Left hindlimb (tissue), 1 donor: Measurements from ENCODE around the gene FADS1.

Experiments
- DNase-seq: peaks from one replicate; pipeline ENCODE4 v3.0.0-alpha.2; 2018

FADS1 gene

GRCh38 chr11:61820174-61820573 is 3.4 kb upstream of the FADS1 start:
- no peak for DNase-seq

DNA sequence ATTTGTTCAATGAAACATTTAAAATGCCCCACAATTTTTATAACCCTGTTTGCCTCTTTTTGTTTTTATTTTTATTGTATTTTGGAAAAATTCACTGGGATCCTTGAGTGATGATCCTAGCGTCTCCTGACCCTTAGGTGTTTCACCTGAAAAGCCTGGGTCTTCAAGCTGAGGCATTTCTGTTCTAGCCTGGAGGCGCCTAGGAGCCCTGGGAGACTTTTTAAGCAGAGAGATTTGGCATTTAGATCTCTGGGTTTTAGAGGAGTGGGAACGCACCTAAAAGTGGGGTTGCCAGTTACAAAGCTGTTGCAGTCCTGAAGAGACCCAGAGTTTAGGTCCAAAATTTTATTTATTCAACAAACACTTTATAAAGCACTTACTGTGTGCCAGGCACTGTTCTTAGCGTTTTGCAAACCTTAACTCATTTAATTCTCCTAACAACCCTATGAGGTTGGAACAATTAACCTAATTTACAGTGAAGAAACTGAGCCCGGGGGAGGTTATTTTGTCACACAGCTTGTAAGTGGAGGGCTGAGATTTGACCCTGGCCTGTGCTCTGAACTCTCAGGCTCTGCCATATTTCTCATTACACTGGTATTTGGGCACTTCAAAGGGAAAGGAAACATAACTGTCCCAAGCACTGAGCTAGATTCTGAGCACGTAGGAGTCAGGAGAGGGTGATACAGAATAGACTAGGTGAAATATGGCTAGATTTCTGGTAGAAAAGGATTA is 834 bp upstream of the FADS1 start:
- DNase-seq, result no peak

GRCh38 chr11:61815790-61816735 is 740 bp downstream of the FADS1 start:
- DNase-seq, result peak; percentile 79

GRCh38 chr11:61814958-61815789 is 1.6 kb downstream of the FADS1 start:
- peak; percentile 94 for DNase-seq

DNA sequence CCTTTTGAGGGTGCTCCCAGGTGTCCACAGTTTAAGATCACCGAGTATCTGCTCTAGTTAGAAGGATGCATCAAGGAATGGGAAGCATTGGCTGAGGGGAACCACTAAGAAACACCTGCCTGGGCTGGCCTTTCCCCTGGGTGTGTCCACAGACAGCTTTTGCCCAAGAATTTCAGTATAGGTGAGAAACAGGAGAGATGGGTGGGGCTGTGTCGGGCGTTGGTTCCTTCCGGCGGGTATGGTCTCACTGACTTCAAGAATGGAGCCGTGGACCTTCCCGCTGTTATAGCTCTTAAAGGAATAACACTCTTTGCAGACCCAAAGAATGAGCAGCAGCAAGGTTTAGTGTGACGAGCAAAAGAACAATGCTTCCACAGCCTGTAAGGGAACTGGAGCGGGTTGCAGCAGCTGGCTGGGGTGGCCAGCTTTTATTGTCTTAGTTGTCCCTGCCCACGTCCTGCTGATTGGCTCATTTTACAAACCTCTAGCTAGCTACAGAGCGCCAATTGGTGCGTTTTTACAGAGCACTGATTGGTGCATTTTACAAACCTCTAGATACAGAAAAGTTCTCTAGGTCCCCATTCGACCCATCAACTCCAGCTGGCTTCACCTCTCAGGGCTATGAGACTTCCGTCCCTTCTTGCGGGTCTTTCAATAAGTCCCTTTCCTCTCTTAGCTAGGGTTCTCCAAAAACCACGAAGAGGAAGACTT is 2.4 kb downstream of the FADS1 start:
- DNase-seq, result no peak

DNA sequence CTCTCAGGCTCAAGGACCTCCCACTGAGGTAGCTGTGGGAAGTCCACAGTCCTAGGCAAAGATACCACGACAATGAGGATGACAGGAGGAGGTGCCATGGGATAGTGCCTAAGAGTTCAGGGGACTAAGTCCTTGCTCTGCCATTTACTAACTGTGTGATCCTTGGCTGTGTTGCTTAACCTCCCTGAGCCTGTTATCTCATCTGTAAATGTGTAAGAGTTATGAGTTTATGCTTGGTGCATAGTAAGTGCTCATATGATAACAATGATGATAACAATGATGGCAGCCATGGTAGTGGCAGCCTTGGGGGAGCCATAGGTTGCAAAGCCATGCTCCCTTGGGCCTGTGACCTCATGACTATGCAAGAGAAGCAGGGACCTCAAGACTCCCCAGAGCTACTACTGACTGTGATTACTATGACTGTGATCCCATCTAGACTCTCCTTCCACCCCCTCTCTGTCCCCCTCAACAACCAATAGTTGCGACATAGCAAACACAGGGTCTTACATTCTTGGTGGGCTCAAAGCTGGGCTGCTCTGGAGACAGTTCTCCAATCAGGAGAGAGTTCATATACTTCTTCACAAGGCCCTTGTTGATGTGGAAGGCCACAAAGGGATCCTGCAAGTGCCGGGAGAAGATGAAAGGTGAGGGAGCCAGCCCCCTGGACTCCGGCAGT is 3.9 kb downstream of the FADS1 start:
- no peak for DNase-seq

- DNase-seq, result no peak
These were observed 5.0 kb downstream of the FADS1 start for GRCh38 chr11:61811831-61812230.

GRCh38 chr11:61810671-61811175 is 6.1 kb downstream of the FADS1 start:
- DNase-seq, result no peak

GRCh38 chr11:61806785-61807184 is 10.0 kb downstream of the FADS1 start:
- no peak for DNase-seq

GRCh38 chr11:61805146-61805545 is 11.7 kb downstream of the FADS1 start:
- DNase-seq, result no peak

DNA sequence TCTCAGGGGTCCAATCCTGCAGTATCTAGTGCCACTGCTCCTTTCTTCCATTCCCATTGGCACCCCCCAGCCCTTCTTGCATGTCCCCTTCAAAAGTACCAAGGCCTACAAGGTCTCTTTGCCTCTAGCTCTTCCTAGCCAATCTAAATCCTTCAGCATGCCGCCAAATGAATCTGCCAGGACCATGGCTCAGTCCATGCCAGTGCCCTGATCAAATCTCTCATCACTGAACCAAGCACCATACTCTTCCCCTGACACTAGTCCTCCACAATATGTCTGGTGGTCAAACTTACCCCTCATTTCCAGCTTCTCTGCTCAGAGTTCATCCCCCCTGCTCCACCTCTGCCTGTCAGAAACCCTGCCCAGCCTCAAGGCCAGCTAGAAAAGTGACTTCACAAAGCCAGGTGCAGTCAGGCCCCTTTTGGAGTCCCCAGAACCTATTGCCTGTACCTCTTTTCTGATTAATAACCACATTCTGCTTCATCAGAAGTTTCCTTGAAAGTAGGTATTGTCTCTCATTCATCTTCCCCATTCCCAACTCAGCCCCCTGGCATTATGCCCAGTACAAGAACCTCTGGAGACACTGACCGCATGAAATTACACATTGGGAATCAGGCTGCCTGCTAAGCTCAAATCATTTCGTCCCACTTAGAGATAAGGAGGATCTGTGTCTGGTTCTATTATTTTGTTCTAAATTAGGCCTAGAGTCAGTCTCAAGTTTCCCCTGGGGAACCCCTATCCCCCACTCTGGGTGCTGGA is 12.7 kb downstream of the FADS1 start:
- no peak for DNase-seq

- DNase-seq, result no peak
These were observed 14.2 kb downstream of the FADS1 start for GRCh38 chr11:61802605-61803004.

- no peak for DNase-seq
These were observed 16.2 kb downstream of the FADS1 start for GRCh38 chr11:61800331-61801281.

DNA sequence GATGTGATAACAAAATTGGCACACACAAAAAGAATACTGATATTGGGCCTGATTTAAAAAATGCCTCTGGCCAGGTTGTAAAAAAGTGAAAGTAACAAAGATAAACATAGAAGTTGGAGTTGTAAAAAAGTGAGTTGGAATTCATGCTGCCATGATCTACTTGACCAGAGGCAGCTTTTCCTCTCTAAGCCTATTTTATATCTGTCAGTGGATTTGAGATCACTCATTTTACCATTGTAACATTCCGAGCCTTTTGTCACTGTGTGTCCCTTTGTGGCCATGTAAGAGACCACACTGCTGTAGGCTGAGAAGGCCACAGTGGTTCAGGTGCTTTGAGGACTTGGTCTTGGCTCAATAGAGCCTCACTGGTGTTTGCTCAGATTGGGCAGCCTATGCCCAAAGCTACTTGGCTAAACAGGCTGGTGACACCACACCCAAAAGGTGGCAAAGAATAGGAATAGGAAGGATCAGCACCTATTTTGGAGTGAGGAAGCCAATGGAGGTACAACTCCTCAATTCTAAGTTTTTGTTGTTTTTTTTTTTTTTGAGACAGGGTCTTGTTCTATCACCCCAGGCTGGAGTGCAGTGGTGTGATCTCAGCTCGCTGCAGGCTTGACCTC is 17.0 kb downstream of the FADS1 start:
- no peak for DNase-seq

- DNase-seq, result no peak
These were observed 19.4 kb downstream of the FADS1 start for GRCh38 chr11:61797263-61797944.

- DNase-seq, result no peak
These were observed 20.8 kb downstream of the FADS1 start for GRCh38 chr11:61795876-61796526.

DNA sequence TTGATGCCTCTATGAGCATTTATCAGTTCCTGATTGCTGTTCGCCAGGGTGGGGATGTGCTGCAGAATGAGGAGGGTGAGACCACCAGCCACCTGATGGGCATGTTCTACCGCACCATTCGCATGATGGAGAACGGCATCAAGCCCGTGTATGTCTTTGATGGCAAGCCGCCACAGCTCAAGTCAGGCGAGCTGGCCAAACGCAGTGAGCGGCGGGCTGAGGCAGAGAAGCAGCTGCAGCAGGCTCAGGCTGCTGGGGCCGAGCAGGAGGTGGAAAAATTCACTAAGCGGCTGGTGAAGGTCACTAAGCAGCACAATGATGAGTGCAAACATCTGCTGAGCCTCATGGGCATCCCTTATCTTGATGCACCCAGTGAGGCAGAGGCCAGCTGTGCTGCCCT is 21.3 kb downstream of the FADS1 start:
- no peak for DNase-seq

DNA sequence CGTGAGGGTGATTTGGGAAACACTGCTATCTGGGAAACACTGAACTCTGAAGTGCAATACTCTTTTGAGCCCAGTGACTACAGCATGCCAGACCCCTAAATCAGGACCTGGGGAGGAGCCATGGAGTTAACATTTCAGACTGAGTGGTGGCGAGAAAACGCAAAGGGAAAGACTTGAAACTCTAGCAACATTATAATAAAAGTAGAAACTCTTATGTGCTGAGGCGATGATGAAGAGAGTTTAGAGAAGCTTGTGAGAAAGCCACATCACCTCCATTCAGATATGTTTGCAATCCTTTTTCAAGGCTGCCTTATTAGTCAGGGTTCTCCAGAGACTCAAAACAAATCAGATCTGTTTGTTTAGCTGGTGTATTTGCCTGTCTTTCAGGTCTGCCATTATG is 22.2 kb downstream of the FADS1 start:
- DNase-seq, result no peak
